HAP-1 (cell line): ENCODE data around the gene HOMEZ.
A peak's percentile ranks its signal among the peaks of the same experiment; 100 is the strongest.
"Not testable (repeated sequence)": the region's sequence is repeated elsewhere in the genome, so short reads cannot be mapped to it uniquely, and the experiment has no call there.

Source experiments
- DNase-seq, 2 experiments: peaks; one replicate each; pipeline ENCODE4 v3.0.0-alpha.2; 2016 to 2020; ENCODE audit warnings: low spot score in 2 of 2
- H3K27me3 ChIP-seq: fragments of 250-450 bp; sonication (Bioruptor Pico); 2 replicates; pipeline ENCODE4 v1.5.1; 2020; ENCODE audit warnings: low read depth, mild to moderate bottlenecking, moderate library complexity
- H3K36me3 ChIP-seq: fragments of 250-450 bp; sonication (Bioruptor Pico); replicated peaks from 2 replicates; pipeline ENCODE4 v1.5.1; 2020; ENCODE audit warnings: mild to moderate bottlenecking
- H3K4me1 ChIP-seq: fragments of 250-450 bp; sonication (Bioruptor Pico); 2 replicates; pipeline ENCODE4 v1.5.1; 2020; ENCODE audit warnings: mild to moderate bottlenecking
- H3K4me3 ChIP-seq: fragments of 250-450 bp; sonication (Bioruptor Pico); 2 replicates; pipeline ENCODE4 v1.5.1; 2020; ENCODE audit warnings: mild to moderate bottlenecking, moderate library complexity
- H3K9me3 ChIP-seq: fragments of 250-450 bp; sonication (Bioruptor Pico); 2 replicates; pipeline ENCODE4 v1.5.1; 2020; ENCODE audit warnings: mild to moderate bottlenecking, moderate library complexity
- in situ Hi-C: fragments of 300-500 bp; cut with MboI; formaldehyde crosslinking; loops from 3 replicates; pipeline ENCODE4 v1.14.3; 2020; ENCODE audit warnings: low sequenced_read_pairs, inconsistent platforms, mixed read lengths

HOMEZ gene

DNA sequence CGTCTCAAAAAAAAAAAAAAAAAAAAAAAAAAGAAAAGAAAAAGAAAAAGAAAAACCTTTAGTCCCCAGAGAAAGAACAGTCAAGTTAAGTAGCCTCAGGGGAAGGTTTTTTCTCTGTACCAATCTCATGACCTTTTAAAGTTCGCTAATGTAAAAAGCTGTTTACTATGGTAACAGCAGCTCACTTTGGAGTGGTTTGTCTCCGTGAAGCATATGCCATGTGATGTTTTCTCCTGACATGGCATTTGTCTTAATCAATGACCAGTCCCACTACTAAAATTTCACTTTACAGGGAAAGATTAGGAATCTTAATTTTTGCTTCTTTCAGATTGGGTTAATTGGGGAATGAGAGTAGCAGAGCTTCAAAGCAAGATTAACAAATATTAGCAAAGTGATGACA, 43.9 kb downstream of the HOMEZ start:
- H3K4me3 ChIP-seq, result no peak overlapping the region
- no peaks in the 10 kb centered on the region; the same call in 1 of the 2 replicates for H3K36me3 ChIP-seq
- 0 out of 2 replicates have a peak, but pooled peaks cover 3% of the 10 kb centered on the region for H3K27me3 ChIP-seq
- in situ Hi-C loops, result no loop called here
- H3K9me3 ChIP-seq, result no peaks in the 10 kb centered on the region
- DNase-seq, result peak in 1 of 2 experiments; percentile 40
- peaks cover 14% of the 10 kb centered on the region for H3K4me1 ChIP-seq

DNA sequence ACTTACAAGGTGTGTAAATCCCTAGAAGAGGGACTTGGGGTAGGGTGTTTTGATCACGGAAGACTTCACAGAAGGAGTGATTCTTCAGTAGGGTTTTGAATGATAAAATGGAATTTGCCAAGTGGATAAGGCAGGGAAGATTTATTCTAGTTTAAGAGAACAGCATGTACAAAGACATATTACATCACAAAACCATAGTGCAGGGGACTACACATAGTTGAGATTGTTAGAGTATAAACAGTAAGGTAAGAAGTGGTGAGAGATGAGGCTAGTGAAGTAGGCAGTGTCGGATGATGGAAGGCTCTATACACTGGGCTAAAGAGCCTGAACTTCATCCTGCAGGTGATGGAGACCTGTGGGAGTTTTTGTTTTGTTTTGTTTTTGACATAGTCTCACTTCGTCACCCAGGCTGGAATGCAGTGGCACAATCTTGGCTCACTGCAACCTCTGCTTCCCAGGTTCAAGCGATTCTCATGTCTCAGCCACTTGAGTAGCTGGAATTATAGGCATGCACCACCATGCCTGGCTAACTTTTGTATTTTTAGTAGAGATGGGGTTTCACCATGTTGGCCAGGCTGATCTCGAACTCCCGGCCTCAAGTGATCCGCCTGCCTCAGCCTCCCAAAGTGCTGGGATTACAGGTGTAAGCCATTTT, 44.7 kb downstream of the HOMEZ start:
- peaks cover 14% of the 10 kb centered on the region for H3K4me1 ChIP-seq
- H3K4me3 ChIP-seq, H3K9me3 ChIP-seq, in situ Hi-C loops, H3K36me3 ChIP-seq, H3K27me3 ChIP-seq, DNase-seq: not testable (repeated sequence)

DNA sequence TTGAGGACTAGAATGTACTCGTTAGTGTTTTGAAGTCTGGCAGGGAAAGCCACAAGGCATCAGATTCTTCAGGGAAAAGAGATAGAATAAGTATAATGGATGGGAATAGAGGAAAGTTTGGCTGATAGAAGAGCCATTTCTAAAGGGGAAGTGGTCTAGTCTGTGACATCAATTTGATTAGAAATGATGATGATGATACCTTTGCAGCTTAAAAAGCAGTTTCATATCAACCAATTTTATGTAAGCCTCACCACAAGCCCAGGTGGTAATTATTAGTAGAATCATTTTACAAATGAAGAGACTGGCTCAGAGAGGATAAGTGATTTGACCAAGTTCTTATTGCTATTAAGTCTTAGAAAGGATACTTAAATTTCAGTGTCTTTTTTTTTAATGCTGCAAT, 45.3 kb downstream of the HOMEZ start:
- Histone ChIP-seq H3K36me3 (no peaks in the 10 kb centered on the region; the same call in 1 of the 2 replicates), H3K4me1 (peaks cover 12% of the 10 kb centered on the region), H3K9me3 (no peaks in the 10 kb centered on the region), H3K4me3 (no peak overlapping the region), H3K27me3 (peaks cover 7% of the 10 kb centered on the region; the same call in 1 of the 2 replicates)
- no peak for DNase-seq
- in situ Hi-C loops, result no loop called here

DNA sequence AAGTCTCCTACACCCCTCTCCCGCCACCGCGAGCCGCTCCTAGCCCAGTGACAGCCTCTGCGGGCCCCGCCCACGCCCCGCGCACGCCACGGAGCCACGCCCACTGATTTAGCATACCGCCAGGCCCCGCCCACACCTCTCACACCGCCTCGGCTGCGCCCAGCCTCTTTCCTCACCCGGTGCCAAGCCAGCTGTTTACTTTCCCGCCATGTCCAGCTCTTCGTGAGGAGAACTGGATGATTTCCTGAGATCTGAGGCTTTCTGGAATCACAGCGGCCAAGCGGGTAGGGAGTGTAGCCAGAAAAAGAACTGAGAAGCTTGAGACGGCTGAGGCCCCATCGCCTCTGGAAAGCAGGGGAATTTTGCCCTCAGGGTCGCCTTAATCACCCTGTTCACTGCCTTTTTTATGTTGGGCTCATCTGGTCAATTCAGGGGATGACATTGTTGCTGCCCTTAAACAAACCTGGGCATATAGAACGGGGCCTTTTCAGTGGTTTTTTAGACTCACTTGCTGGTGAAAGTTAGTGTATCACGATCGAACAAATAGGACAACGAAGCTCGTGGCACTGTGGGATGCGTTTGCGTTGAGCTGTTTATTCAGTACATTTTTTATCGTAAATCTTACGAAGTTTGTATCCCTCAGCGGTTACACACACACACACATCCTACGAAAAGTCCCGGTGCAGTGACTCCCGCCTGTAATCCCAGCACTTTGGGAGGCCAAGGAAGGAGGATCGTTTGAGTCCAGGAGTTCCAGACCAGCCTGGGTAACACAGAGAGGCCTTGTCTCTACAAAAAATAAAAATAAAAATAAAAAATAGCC, 47.9 kb downstream of the HOMEZ start, which contains the start of gene RNF212B:
Gene RNF212B (plus strand): TSS at position 165 of the 823 bp plus-strand sequence. CDS start 2,410 bp downstream, outside the sequence.
- Histone ChIP-seq H3K27me3 (peaks cover 7% of the 10 kb centered on the region; the same call in 1 of the 2 replicates), H3K9me3 (no peaks in the 10 kb centered on the region), H3K4me3 (peak within 1 kb of the TSS; percentile 18), H3K4me1 (peaks cover 12% of the 10 kb centered on the region), H3K36me3 (no peaks in the 10 kb centered on the region)
- DNase-seq, result peak; percentile 87 to 98
- in situ Hi-C loops, result no loop called here

DNA sequence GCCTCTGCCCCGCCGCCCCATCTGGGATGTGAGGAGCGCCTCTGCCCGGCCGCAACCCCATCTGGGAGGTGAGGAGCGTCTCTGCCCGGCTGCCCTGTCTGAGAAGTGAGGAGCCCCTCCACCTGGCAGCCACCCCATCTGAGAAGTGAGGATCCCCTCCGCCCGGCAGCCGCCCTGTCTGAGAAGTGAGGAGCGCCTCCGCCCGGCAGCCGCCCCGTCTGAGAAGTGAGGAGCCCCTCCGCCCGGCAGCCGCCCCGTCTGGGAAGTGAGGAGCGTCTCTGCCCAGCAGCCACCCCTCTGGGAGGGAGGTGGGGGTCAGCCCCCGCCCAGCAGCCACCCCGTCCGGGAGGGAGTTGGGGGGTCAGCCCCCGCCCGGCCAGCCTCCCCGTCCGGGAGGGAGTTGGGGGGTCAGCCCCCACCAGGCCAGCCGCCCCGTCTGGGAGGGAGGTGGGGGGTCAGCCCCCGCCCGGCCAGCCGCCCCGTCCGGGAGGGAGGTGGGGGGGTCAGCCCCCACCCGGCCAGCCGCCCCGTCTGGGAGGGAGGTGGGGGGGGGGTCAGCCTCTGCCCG, 53.6 kb downstream of the HOMEZ start:
- H3K27me3 ChIP-seq, in situ Hi-C loops, H3K4me3 ChIP-seq, H3K36me3 ChIP-seq, DNase-seq, H3K9me3 ChIP-seq, H3K4me1 ChIP-seq: not testable (repeated sequence)

DNA sequence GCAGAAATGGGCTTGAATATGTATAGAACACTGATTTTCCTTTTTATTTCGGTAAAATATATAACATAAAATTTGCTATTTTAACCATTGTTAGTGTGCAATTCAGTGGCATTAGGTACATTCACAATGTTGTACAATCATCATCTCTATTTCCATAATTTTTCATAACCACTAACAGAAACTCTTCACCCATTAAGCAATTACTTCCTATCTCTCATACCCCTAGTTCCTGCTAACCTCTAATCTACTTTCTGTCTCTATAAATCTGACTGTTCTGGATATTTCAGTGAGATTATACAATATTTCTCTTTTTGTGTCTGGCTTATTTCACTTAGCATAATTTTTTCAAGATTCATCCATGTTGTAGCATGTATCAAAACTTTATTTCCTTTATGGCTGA, 57.1 kb downstream of the HOMEZ start:
- no peak for DNase-seq
- in situ Hi-C loops, result no loop called here
- H3K27me3 ChIP-seq, result no peaks in the 10 kb centered on the region; the same call in 1 of the 2 replicates
- no peak overlapping the region for H3K4me3 ChIP-seq
- no peaks in the 10 kb centered on the region for H3K4me1 ChIP-seq
- H3K9me3 ChIP-seq, result peaks cover 3% of the 10 kb centered on the region; the same call in 1 of the 2 replicates
- no peaks in the 10 kb centered on the region for H3K36me3 ChIP-seq

DNA sequence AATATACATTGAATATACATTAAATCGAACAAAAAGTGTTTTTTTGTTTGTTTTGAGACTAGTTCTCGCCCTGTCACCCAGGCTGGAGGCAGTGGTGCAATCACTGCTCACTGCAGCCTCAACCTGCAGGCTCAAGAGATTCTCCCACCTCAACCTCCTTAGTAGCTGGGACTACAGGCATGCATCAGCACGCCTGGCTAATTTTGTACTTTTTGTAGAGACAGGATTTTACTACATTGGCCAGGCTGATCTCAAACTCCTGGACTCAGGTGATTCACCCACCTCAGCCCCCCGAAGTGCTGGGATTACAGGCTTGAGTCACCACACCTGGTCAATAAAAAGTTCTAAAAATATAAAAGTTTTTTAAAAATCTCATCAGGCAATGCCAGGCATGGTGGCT, 58.4 kb downstream of the HOMEZ start:
- no peak overlapping the region for H3K4me3 ChIP-seq
- no peaks in the 10 kb centered on the region for H3K36me3 ChIP-seq
- peaks cover 3% of the 10 kb centered on the region; the same call in 1 of the 2 replicates for H3K9me3 ChIP-seq
- DNase-seq, result no peak
- no peaks in the 10 kb centered on the region for H3K4me1 ChIP-seq
- in situ Hi-C loops, result no loop called here
- H3K27me3 ChIP-seq, result peaks cover 3% of the 10 kb centered on the region

DNA sequence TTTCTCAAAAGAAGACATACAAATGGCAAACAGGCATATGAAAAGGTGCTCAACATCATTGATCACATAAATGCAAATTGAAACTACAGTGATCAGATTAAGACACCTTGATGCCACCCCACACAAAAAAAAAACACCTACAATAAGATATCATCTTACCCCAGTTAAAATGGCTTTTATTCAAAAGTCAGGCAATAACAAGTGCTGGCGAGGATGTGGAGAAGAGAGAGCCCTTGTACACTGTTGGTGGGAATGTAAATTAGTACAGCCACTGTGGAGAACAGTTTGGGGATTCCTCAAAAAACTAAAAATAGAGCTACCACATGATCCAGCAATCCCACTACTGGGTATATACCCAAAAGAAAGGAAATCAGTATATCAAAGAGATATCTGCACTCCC, 61.0 kb downstream of the HOMEZ start:
- DNase-seq, H3K4me3 ChIP-seq, H3K9me3 ChIP-seq, in situ Hi-C loops, H3K36me3 ChIP-seq, H3K4me1 ChIP-seq: not testable (repeated sequence)
- H3K27me3 ChIP-seq, result peaks cover 14% of the 10 kb centered on the region
